MCF 10A (cell line): ENCODE results near the gene RAB18. TPM values are rescaled to one million over a fixed set of nuclear protein-coding genes. Genes with fewer than 3 reads are reported as not detected.

Source experiments
- BruUV-seq: library from RNA; stranded (reverse); fragments of 400-500 nt; replicated peaks from 2 replicates; lab custom pipeline; 2021; lab: Mats Ljungman, UMichigan
- CTCF ChIA-PET: fragments of 300-600 bp; sonication (Branson Sonifier 250); formaldehyde crosslinking; extraction: SDS; loops from one replicate; lab custom pipeline; 2021; ENCODE audit warnings: antibody characterized with exemption, inconsistent platforms; lab: Yijun Ruan, JAX
- POLR2A ChIA-PET: fragments of 300-600, 350-650 bp; sonication (Branson Sonifier 250); formaldehyde crosslinking; extraction: SDS; loops from one replicate; lab custom pipeline; 2020; ENCODE audit warnings: antibody characterized with exemption, inconsistent platforms; lab: Yijun Ruan, JAX
- DNase-seq: peaks from one replicate; pipeline ENCODE4 v3.0.0-alpha.2; 2018; ENCODE audit not compliant: unreplicated experiment
- H3K27ac Mint-ChIP-seq: one replicate; pipeline ENCODE4 v1.8.0; 2022; ENCODE audit warnings: mild to moderate bottlenecking, low read depth, mixed read lengths; ENCODE audit not compliant: unreplicated experiment
- H3K27me3 Mint-ChIP-seq: one replicate; pipeline ENCODE4 v1.8.0; 2022; ENCODE audit warnings: mixed read lengths; ENCODE audit not compliant: insufficient read depth, unreplicated experiment
- H3K36me3 Mint-ChIP-seq: one replicate; pipeline ENCODE4 v1.8.0; 2022; ENCODE audit warnings: mild to moderate bottlenecking, moderate library complexity, mixed read lengths; ENCODE audit not compliant: insufficient read depth, unreplicated experiment
- H3K4me1 Mint-ChIP-seq: one replicate; pipeline ENCODE4 v1.8.0; 2022; ENCODE audit warnings: mixed read lengths; ENCODE audit not compliant: insufficient read depth, unreplicated experiment
- H3K4me3 Mint-ChIP-seq: one replicate; pipeline ENCODE4 v1.8.0; 2022; ENCODE audit warnings: mild to moderate bottlenecking, moderate library complexity, mixed read lengths; ENCODE audit not compliant: unreplicated experiment
- H3K9me3 Mint-ChIP-seq: one replicate; pipeline ENCODE4 v1.8.0; 2022; ENCODE audit warnings: mixed read lengths; ENCODE audit not compliant: unreplicated experiment
- intact Hi-C: fragments of 100-400 bp; cut with micrococcal nuclease; formaldehyde crosslinking; loops from 2 replicates; pipeline ENCODE4 v1.14.1; 2022
- total RNA-seq: library from RNA; stranded (reverse); gene quantifications from 2 replicates; pipeline ENCODE4 v1.2.3, GENCODE V29; 2022
- TF ChIP-seq, protein P1 (sequence below): fragments of 200-600 bp; IDR thresholded peaks from one replicate; pipeline ENCODE4 v1.8.0; 2022; ENCODE audit warnings: antibody characterized with exemption, mild to moderate bottlenecking; ENCODE audit not compliant: unreplicated experiment

RAB18 gene
- total RNA-seq, 1 experiment from 2014 or later = 126 TPM

DNA sequence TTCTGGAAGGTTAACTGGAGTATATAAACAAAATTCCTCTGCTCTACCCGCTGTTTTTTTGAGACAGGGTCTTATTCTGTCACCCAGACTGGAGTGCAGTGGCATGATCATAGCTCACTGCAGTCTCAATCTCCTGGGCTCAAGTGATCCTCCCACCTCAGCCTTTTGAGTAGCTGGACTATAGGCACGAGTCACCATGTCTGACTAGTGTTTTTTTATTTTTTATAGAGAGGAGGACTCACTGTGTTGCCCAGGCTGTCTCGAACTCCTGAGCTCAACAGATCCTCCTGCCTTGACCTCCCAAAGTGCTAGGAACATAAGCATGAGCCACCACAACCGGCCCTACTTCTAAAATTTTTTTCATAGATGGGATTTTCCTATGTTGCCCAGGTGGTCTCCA, 2.2 kb downstream of the RAB18 start:
- no peak for DNase-seq
- peaks cover 36% of the 10 kb centered on the region for H3K4me1 Mint-ChIP-seq
- H3K9me3 Mint-ChIP-seq = no peaks in the 10 kb centered on the region
- H3K36me3 Mint-ChIP-seq = peaks cover 41% of the 10 kb centered on the region
- TF ChIP-seq, protein P1, sequence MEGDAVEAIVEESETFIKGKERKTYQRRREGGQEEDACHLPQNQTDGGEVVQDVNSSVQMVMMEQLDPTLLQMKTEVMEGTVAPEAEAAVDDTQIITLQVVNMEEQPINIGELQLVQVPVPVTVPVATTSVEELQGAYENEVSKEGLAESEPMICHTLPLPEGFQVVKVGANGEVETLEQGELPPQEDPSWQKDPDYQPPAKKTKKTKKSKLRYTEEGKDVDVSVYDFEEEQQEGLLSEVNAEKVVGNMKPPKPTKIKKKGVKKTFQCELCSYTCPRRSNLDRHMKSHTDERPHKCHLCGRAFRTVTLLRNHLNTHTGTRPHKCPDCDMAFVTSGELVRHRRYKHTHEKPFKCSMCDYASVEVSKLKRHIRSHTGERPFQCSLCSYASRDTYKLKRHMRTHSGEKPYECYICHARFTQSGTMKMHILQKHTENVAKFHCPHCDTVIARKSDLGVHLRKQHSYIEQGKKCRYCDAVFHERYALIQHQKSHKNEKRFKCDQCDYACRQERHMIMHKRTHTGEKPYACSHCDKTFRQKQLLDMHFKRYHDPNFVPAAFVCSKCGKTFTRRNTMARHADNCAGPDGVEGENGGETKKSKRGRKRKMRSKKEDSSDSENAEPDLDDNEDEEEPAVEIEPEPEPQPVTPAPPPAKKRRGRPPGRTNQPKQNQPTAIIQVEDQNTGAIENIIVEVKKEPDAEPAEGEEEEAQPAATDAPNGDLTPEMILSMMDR = no peak
- POLR2A ChIA-PET = interaction anchor here (0.5 to 3.6 kb wide), 5 partner anchors 11 to 938 kb away, joined by 3 to 26 read pairs (median 3); no protein-coding TSS in a partner anchor
- H3K27ac Mint-ChIP-seq = peak overlapping the region; percentile 31
- no TSS peak for BruUV-seq
- CTCF ChIA-PET = interaction anchor here (0.6 to 1.6 kb wide), 3 partner anchors 16 to 199 kb away, joined by 3 to 6 read pairs (median 4); no protein-coding TSS in a partner anchor
- no peaks in the 10 kb centered on the region for H3K27me3 Mint-ChIP-seq
- peak overlapping the region; percentile 99 for H3K4me3 Mint-ChIP-seq
- intact Hi-C loops = loop anchor here (10.0 kb wide), 1 partner anchor 261 kb away; the partner anchor contains the start of gene ACBD5

DNA sequence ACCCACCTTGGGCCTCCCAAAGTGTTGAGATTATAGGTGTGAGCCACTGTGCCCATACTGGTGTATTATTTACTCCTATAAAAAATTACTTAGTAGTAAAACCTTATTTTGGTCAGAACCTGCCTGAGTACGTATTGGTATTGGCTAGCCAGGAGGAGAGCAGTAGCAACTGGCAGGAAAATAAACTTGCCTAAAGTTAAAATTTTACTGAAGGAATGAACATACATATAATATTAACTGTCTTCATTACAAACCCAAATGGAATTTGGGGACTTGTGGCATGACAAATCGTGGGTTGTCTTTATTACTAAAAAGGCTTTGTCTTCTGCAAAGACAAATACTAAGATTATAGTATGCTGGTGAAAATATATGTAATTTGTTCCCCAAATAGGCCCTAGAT, 8.4 kb downstream of the RAB18 start:
- Mint-ChIP-seq H3K27ac (no peak overlapping the region), H3K27me3 (no peaks in the 10 kb centered on the region), H3K4me1 (peaks cover 34% of the 10 kb centered on the region), H3K4me3 (no peak overlapping the region), H3K36me3 (peaks cover 77% of the 10 kb centered on the region), H3K9me3 (no peaks in the 10 kb centered on the region)
- BruUV-seq = no TSS peak
- ChIA-PET POLR2A (no interaction called here), CTCF (no interaction called here)
- TF ChIP-seq, protein P1 = no peak
- intact Hi-C loops = no loop called here
- no peak for DNase-seq

DNA sequence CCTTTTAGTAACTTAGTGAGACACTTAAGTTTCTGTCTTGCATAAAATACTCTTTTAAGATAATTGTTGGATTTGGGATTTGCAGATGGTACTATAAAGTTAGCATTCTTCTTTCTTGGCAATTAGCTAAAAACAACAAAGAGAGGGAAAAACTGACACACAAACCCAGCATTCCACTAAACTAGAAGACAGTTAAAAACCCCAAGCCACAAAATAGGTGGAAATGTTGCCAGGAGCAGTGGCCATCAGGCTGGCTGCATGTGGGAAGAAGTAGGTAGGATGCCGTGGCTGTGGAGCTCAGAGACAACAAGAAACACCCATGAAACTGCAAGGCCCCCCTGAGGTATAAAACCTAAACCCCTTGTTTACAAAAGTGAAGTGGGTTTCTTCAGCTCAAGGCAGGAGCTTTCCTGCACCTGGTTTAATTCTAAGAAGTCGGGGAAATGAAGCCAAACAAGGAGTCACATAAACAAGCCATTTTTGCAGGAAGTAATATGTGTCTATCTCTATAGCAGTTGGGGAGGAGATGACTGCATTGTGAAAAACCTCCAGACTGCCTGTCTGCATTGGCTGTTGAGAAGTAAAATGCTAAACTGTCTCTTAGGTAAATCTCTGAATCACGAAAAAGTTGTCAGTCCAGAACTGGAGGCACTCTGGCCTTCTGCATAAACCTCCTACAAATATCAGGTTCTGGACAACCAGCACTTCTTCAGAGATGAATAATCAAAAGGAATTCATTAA, 9.5 kb downstream of the RAB18 start:
- Mint-ChIP-seq H3K36me3 (peaks cover 77% of the 10 kb centered on the region), H3K27me3 (no peaks in the 10 kb centered on the region), H3K4me3 (no peak overlapping the region), H3K27ac (no peak overlapping the region), H3K9me3 (no peaks in the 10 kb centered on the region), H3K4me1 (peaks cover 32% of the 10 kb centered on the region)
- BruUV-seq = no TSS peak
- intact Hi-C loops = no loop called here
- POLR2A ChIA-PET = interaction anchor here (0.5 to 1.1 kb wide), 4 partner anchors 8 to 154 kb away, joined by 3 to 5 read pairs (median 4); no protein-coding TSS in a partner anchor
- DNase-seq = no peak
- CTCF ChIA-PET = no interaction called here
- TF ChIP-seq, protein P1 = no peak

DNA sequence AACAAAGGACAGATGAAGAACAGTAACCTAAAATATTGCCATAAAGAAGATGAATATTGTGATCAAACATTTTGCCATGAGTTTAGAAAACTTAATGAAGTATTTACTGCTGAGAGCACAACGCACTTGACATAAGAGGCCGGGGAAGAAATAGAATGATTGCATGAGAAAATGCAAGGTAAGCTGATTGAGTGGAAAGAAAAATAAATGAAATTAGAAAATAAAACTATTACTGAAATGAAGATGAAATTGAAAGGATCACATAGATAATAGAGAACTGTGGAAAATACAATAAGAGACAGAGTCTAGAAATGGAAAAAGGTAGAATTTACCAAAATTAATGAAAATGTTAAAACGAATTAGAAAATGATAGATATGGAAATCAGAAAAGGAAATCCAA, 10.1 kb downstream of the RAB18 start:
- no peak for DNase-seq
- Mint-ChIP-seq H3K36me3 (peaks cover 73% of the 10 kb centered on the region), H3K27me3 (no peaks in the 10 kb centered on the region), H3K9me3 (no peaks in the 10 kb centered on the region), H3K27ac (no peak overlapping the region), H3K4me3 (no peak overlapping the region), H3K4me1 (peaks cover 26% of the 10 kb centered on the region)
- BruUV-seq = no TSS peak
- intact Hi-C loops = no loop called here
- TF ChIP-seq, protein P1 = no peak
- ChIA-PET CTCF (no interaction called here), POLR2A (interaction anchor here (1.1 kb wide), 1 partner anchor 11 kb away, joined by 5 read pairs; no protein-coding TSS in a partner anchor)
